Lung (tissue), 12 donors: ENCODE results near the gene ZIC4. TPM values are rescaled to one million over a fixed set of nuclear protein-coding genes. Genes with fewer than 3 reads are reported as not detected.

Experiments
- ATAC-seq: fragments of 200-7000 bp; cut with Tn5 transposase; one replicate; pipeline ENCODE4 v1.9.1; 2020; ENCODE audit warnings: moderate number of reproducible peaks; ENCODE audit not compliant: insufficient read depth, low FRiP score
- DNase-seq, 3 donors: peaks; one replicate each; pipeline ENCODE4 v3.0.0-alpha.2; 2013 to 2017
- H3K27ac ChIP-seq, 2 donors: one replicate each; pipeline ENCODE4 v1.5.1; 2013; ENCODE audit warnings: mild to moderate bottlenecking in 2 of 2, moderate library complexity in 2 of 2, control low read depth in 1 of 2, inconsistent platforms in 1 of 2, low read depth in 1 of 2, low read length in 1 of 2
- H3K27me3 ChIP-seq, 3 donors: one replicate each; pipeline ENCODE4 v1.5.1; 2013; ENCODE audit warnings: low read length in 2 of 3; ENCODE audit not compliant: control insufficient read depth in 3 of 3, insufficient read depth in 3 of 3
- H3K36me3 ChIP-seq, 4 donors: one replicate each; pipeline ENCODE4 v1.5.1; 2013; ENCODE audit warnings: low read length in 4 of 4, mild to moderate bottlenecking in 1 of 4, moderate library complexity in 1 of 4; ENCODE audit not compliant: control insufficient read depth in 4 of 4, insufficient read depth in 4 of 4
- H3K4me1 ChIP-seq, 5 donors: one replicate each; pipeline ENCODE4 v1.5.1; 2013; ENCODE audit warnings: low read length in 5 of 5, mild to moderate bottlenecking in 2 of 5, moderate library complexity in 1 of 5; ENCODE audit not compliant: control insufficient read depth in 5 of 5, insufficient read depth in 5 of 5
- H3K4me3 ChIP-seq: one replicate; pipeline ENCODE4 v1.5.1; 2013; ENCODE audit warnings: mild to moderate bottlenecking, control low read depth, moderate library complexity
- H3K9ac ChIP-seq, 2 donors: one replicate each; pipeline ENCODE4 v1.5.1; 2013; ENCODE audit warnings: low read length in 2 of 2, control low read depth in 1 of 2; ENCODE audit not compliant: insufficient read depth in 1 of 2
- H3K9me3 ChIP-seq, 4 donors: one replicate each; pipeline ENCODE4 v1.5.1; 2013; ENCODE audit warnings: low read length in 3 of 4, mild to moderate bottlenecking in 1 of 4, moderate library complexity in 1 of 4; ENCODE audit not compliant: control insufficient read depth in 4 of 4, insufficient read depth in 3 of 4
- WGBS, 2 donors: extraction: QIAGEN DNeasy Blood & Tissue Kit; methylation state at CpG; one replicate each; pipeline ENCODE4 v1.1.7; 2013; 5-methylcytosine and 5-hydroxymethylcytosine counted together
- polyA plus RNA-seq, 2 donors: library from polyadenylated mRNA; stranded (reverse); fragments of 200-250 nt; gene quantifications; one replicate each; pipeline ENCODE4 v1.2.1, GENCODE V29; 2013
- total RNA-seq, 2 donors: library from RNA; depleted of rRNA in 1 of 2; stranded (reverse); fragments of >200 nt in 1 of 2; gene quantifications; one replicate each; pipeline ENCODE4 v1.2.1, GENCODE V29; 2014 to 2021
- TF ChIP-seq, protein P1 (sequence below): IDR thresholded peaks from 2 replicates; pipeline ENCODE4 v1.5.1; 2012; ENCODE audit warnings: mild to moderate bottlenecking; ENCODE audit errors: control extremely low read depth, extremely low read depth
- donor health status: control.
- donor health status: control.
- donor health status: Bipolar disorder and iron deficiency.
- donor health status: healthy.
- donor health status: DM: yes; HTN: yes; CAD: no.

ZIC4 gene
- total and polyA plus RNA-seq, 4 donors = not detected

DNA sequence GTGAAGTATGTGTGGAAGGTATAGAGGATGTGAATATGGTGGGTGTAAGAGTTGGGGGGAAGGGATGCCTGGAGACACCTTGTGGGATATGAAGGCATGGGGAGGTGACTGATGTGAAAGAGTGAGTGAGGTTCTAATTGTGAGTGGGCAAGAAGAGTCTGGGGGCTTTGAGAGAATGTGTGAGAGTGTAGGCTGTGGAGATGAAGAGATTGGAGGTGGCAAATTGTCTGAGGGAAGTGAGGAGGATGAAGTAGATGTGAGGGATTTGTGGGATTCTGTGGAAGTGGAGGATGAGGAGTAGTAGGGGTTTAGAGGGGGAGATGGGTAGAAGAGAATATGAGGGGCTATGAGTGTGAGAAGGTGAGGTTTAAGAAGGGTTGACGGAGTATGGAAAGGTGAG is 41.6 kb downstream of the ZIC4 start:
- ATAC-seq = no peak
- H3K9me3 ChIP-seq = peaks cover 0 to 11% (median 0%) of the 10 kb centered on the region in 4 donors
- H3K27ac ChIP-seq = no peak overlapping the region
- H3K27me3 ChIP-seq = peaks cover 16 to 97% (median 93%) of the 10 kb centered on the region in 3 donors
- no peak overlapping the region for H3K9ac ChIP-seq
- TF ChIP-seq, protein P1, sequence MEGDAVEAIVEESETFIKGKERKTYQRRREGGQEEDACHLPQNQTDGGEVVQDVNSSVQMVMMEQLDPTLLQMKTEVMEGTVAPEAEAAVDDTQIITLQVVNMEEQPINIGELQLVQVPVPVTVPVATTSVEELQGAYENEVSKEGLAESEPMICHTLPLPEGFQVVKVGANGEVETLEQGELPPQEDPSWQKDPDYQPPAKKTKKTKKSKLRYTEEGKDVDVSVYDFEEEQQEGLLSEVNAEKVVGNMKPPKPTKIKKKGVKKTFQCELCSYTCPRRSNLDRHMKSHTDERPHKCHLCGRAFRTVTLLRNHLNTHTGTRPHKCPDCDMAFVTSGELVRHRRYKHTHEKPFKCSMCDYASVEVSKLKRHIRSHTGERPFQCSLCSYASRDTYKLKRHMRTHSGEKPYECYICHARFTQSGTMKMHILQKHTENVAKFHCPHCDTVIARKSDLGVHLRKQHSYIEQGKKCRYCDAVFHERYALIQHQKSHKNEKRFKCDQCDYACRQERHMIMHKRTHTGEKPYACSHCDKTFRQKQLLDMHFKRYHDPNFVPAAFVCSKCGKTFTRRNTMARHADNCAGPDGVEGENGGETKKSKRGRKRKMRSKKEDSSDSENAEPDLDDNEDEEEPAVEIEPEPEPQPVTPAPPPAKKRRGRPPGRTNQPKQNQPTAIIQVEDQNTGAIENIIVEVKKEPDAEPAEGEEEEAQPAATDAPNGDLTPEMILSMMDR = no peak
- no peak overlapping the region for H3K4me3 ChIP-seq
- WGBS, 2 donors = 34 to 44% methylated on average over 1 of the region's 1 CpG
- no peaks in the 10 kb centered on the region for H3K4me1 ChIP-seq
- H3K36me3 ChIP-seq = no peaks in the 10 kb centered on the region
- no peak for DNase-seq

DNA sequence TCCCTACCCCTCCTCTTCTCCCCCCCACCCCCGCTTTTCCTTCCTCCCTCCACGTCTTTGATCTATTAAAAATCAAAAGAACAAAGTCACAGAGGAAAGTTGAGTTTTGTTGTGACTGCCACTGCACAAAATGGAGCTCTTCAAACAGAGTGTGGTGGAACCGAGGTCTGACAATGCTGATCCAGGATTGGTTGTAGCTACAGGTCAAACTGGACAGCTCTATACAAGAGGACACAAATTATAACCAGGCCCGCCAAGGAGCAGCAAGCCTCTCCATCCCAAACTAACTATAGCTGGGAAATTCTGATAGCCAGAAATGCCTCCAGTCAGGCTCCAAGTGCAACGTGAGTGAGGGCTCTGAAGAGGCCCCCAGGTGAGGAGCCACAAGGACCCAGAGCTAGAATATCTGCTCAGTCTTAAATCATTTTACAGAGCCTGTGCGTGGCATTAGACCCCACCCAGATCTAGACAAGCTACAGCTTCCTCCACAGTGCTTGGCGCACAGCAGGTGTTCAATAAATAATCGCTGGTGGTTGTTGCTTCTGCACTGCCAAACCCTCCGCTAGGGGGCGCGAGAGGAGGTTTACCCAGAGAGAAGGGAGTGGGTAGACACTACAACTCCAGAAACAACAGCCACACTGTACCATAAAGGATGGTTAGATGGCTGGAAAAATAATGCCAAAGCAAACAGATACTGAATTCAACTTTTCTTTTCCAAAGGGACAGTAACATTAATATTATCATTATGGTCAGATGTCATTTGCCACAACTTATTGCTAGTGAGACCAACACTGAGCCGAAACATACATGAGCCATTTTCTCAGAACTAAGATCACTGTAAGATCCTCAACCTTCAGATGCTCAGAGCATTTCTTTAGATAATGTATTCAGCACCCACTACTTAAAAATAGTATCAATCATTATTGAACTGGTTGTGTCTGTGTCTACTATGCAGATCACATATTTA is 44.6 kb downstream of the ZIC4 start:
- H3K9me3 ChIP-seq = peaks cover 0 to 22% (median 0%) of the 10 kb centered on the region in 4 donors
- H3K36me3 ChIP-seq = no peaks in the 10 kb centered on the region
- H3K4me3 ChIP-seq = no peak overlapping the region
- no peak overlapping the region for H3K27ac ChIP-seq
- no peak for ATAC-seq
- TF ChIP-seq, protein P1 = no peak
- 11 to 14% methylated on average over 12 of the region's 12 CpGs for WGBS, 2 donors
- no peak overlapping the region for H3K9ac ChIP-seq
- peaks cover 0 to 6% (median 0%) of the 10 kb centered on the region in 5 donors for H3K4me1 ChIP-seq
- DNase-seq = no peak
- H3K27me3 ChIP-seq = peaks cover 13 to 97% (median 93%) of the 10 kb centered on the region in 3 donors

DNA sequence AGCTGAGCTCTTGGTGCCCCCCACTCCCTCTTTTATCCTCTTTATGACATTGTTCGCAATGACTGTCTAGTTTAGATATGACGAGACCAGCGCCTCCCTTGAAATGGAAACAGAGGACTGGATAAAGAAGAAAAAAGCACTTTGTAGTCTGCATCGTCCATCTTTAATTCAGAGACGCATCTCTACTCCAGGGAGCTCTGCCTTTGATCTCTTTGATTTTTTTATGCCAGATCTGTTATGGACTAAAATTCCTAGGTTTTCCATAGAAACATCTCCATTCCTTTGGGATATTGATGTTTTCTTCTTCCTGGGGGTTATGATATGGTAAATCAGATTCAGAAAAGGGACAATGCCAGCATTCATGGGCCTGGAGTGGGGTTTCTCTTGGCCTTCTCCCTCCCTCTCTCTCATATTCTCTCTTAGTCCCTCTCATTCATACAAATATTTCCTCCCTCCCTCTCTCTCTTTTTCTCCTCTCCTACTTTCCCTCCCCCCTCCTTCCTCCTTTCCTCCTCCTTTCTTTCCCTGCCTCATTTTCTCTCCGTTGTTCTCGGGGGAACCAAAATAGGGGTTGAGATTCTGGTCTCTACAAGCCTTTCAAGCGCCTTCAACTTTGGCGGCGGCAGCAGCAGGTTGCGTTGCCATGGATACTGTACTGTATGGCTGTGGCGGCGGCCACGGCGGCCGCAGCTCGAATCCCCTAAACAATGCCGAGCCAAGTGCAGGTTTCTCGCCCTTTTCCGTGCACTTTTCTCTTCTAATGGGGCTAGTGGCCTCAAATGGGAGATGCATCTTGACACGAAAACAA is 45.5 kb downstream of the ZIC4 start:
- peaks cover 0 to 22% (median 0%) of the 10 kb centered on the region in 4 donors for H3K9me3 ChIP-seq
- H3K4me1 ChIP-seq = peaks cover 0 to 6% (median 0%) of the 10 kb centered on the region in 5 donors
- WGBS, 2 donors = 10 to 13% methylated on average over 21 of the region's 21 CpGs
- no peaks in the 10 kb centered on the region for H3K36me3 ChIP-seq
- DNase-seq = peak in 2 of 3 donors; percentile 42 to 56
- no peak overlapping the region for H3K4me3 ChIP-seq
- TF ChIP-seq, protein P1 = no peak
- peaks cover 17 to 97% (median 95%) of the 10 kb centered on the region in 3 donors for H3K27me3 ChIP-seq
- H3K9ac ChIP-seq = no peak overlapping the region
- H3K27ac ChIP-seq = no peak overlapping the region
- no peak for ATAC-seq
